BE2C (cell line): ENCODE results near the gene GPC5.

ENCODE experiments used
- DNase-seq: peaks from one replicate; pipeline ENCODE4 v3.0.0-alpha.2; 2020
- H3K27me3 ChIP-seq: fragments of 250-450 bp; sonication (Bioruptor Pico); 2 replicates; pipeline ENCODE4 v1.5.1; 2020; ENCODE audit warnings: mild to moderate bottlenecking
- H3K36me3 ChIP-seq: fragments of 250-450 bp; sonication (Bioruptor Pico); 2 replicates; pipeline ENCODE4 v1.5.1; 2020; ENCODE audit warnings: mild to moderate bottlenecking
- H3K4me1 ChIP-seq: fragments of 250-450 bp; sonication (Bioruptor Pico); 2 replicates; pipeline ENCODE4 v1.5.1; 2020
- H3K4me3 ChIP-seq: 2 replicates; pipeline ENCODE4 v1.5.1; 2011; ENCODE audit warnings: low read depth, low read length
- H3K9me3 ChIP-seq: fragments of 250-450 bp; sonication (Bioruptor Pico); 2 replicates; pipeline ENCODE4 v1.5.1; 2020
- TF ChIP-seq, protein P1 (sequence below): IDR thresholded peaks from 2 replicates; pipeline ENCODE4 v1.5.1; 2012; ENCODE audit warnings: mild to moderate bottlenecking, low read depth, low read length

The GPC5 gene

DNA sequence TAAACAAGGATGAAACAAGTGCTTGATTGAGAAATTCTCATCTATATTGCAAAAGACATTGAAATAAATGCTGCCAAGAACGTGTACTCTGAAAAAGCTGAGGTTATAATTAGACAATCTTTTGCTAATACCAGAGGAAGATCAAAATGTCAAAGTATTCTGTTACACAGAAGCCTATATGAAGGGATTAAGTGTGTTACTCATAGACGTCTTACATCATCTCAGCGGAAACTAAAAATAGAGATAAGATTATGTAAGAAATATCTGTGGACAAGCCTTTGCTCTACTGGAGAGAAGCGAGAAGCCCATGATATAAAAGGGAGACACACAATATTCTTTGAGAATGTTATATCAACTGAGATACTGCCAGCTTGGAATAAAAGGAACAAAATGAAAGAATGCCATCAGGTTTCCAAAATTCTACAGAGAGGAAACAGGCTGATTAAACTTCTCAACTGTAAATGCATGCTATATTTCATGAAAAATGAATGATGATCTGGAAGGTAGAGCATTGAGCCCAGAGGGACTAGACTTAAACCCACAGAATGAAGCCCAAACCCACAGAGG, 699.0 kb downstream of the GPC5 start:
- H3K9me3 ChIP-seq: no peaks in the 10 kb centered on the region
- no peaks in the 10 kb centered on the region for H3K4me1 ChIP-seq
- no peaks in the 10 kb centered on the region for H3K36me3 ChIP-seq
- no peak overlapping the region for H3K4me3 ChIP-seq
- no peaks in the 10 kb centered on the region for H3K27me3 ChIP-seq
- TF ChIP-seq, protein P1, sequence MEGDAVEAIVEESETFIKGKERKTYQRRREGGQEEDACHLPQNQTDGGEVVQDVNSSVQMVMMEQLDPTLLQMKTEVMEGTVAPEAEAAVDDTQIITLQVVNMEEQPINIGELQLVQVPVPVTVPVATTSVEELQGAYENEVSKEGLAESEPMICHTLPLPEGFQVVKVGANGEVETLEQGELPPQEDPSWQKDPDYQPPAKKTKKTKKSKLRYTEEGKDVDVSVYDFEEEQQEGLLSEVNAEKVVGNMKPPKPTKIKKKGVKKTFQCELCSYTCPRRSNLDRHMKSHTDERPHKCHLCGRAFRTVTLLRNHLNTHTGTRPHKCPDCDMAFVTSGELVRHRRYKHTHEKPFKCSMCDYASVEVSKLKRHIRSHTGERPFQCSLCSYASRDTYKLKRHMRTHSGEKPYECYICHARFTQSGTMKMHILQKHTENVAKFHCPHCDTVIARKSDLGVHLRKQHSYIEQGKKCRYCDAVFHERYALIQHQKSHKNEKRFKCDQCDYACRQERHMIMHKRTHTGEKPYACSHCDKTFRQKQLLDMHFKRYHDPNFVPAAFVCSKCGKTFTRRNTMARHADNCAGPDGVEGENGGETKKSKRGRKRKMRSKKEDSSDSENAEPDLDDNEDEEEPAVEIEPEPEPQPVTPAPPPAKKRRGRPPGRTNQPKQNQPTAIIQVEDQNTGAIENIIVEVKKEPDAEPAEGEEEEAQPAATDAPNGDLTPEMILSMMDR: no peak
- DNase-seq: no peak

GRCh38 chr13:92101801-92102200, 703.4 kb downstream of the GPC5 start:
- Histone ChIP-seq H3K9me3 (no peaks in the 10 kb centered on the region), H3K27me3 (no peaks in the 10 kb centered on the region), H3K4me1 (no peaks in the 10 kb centered on the region), H3K36me3 (no peaks in the 10 kb centered on the region), H3K4me3 (no peak overlapping the region)
- no peak for DNase-seq
- TF ChIP-seq, protein P1: no peak

DNA sequence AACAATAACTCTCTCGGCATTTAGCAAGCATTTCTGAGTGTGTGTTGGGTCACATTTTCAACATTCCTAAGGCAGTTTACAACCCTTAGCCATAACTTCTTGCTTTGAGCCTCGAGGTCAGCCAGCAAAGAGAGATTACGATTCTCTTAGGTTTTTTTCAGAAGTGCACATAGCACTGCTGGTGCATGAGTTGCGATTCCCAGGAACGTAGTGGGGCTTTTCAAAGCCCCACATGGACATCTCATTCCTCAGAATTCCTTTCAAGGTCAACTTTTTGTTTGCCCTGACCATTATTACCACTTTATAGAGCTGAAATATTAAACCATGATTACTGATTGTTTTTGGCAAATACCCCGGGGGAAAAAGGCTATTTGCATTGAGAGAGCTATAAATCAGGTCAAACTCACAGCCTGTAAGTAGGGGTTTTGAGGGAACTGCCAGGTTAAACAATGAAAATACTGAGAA, 705.3 kb downstream of the GPC5 start:
- no peak overlapping the region for H3K4me3 ChIP-seq
- no peaks in the 10 kb centered on the region for H3K9me3 ChIP-seq
- no peak for DNase-seq
- TF ChIP-seq, protein P1: no peak
- H3K36me3 ChIP-seq: no peaks in the 10 kb centered on the region
- H3K4me1 ChIP-seq: no peaks in the 10 kb centered on the region
- H3K27me3 ChIP-seq: no peaks in the 10 kb centered on the region

- Histone ChIP-seq H3K36me3 (no peaks in the 10 kb centered on the region), H3K4me1 (no peaks in the 10 kb centered on the region), H3K9me3 (no peaks in the 10 kb centered on the region), H3K4me3 (no peak overlapping the region), H3K27me3 (no peaks in the 10 kb centered on the region)
- TF ChIP-seq, protein P1: no peak
- no peak for DNase-seq
Measured at GRCh38 chr13:92122186-92122853, 723.9 kb downstream of the GPC5 start.

DNA sequence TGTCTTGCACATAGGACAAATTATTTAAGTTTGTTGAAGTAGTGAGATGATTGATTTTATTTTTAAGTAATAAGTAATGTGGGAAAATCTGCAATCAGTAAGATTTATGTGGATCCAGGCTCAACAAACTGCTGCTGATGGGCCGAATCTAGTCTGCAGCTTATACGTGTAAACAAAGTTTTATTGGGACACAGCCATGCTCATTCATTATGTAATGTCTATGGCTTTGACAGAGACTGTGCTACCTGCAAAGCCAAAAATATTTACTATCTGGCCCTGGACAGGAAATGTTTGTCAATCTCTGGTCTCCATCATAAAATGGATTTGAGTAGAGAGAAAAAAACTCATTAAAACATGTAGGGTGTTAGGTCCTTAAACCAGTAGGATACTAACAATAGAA, 728.0 kb downstream of the GPC5 start:
- Histone ChIP-seq H3K9me3 (no peaks in the 10 kb centered on the region), H3K27me3 (no peaks in the 10 kb centered on the region), H3K4me1 (no peaks in the 10 kb centered on the region), H3K36me3 (no peaks in the 10 kb centered on the region), H3K4me3 (no peak overlapping the region)
- TF ChIP-seq, protein P1: no peak
- DNase-seq: no peak

DNA sequence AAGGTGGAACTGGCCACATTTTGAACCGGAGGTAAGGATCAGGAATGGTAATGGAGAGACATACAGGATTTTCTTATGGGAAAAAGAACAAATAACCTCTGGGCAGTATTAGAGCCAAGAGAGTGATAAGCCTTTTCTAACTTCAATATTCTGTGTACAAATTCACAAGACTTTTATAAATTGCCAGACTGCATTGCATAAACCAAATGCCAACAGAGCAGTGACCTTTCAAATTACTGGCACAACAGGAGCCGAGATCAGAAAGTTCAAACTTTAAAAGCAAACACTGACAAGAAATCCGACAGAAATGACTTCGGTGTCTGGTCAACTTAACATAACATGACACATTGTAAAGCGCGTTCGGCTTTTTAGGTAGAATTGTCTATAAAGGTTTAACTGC, 737.1 kb downstream of the GPC5 start:
- no peaks in the 10 kb centered on the region for H3K36me3 ChIP-seq
- no peak for DNase-seq
- no peaks in the 10 kb centered on the region for H3K4me1 ChIP-seq
- TF ChIP-seq, protein P1: no peak
- H3K4me3 ChIP-seq: no peak overlapping the region
- H3K9me3 ChIP-seq: no peaks in the 10 kb centered on the region
- no peaks in the 10 kb centered on the region for H3K27me3 ChIP-seq
